SH-SY5Y (cell line): ENCODE measurements around the gene MTX3.

Source experiments
- GATA2 ChIP-seq: IDR thresholded peaks from 2 replicates; pipeline ENCODE4 v1.6.1; 2011; ENCODE audit warnings: mild to moderate bottlenecking, low read depth, low read length
- GATA3 ChIP-seq: IDR thresholded peaks from 2 replicates; pipeline ENCODE4 v1.6.1; 2011; ENCODE audit warnings: low read depth, mild to moderate bottlenecking, low read length, moderate library complexity

DNA sequence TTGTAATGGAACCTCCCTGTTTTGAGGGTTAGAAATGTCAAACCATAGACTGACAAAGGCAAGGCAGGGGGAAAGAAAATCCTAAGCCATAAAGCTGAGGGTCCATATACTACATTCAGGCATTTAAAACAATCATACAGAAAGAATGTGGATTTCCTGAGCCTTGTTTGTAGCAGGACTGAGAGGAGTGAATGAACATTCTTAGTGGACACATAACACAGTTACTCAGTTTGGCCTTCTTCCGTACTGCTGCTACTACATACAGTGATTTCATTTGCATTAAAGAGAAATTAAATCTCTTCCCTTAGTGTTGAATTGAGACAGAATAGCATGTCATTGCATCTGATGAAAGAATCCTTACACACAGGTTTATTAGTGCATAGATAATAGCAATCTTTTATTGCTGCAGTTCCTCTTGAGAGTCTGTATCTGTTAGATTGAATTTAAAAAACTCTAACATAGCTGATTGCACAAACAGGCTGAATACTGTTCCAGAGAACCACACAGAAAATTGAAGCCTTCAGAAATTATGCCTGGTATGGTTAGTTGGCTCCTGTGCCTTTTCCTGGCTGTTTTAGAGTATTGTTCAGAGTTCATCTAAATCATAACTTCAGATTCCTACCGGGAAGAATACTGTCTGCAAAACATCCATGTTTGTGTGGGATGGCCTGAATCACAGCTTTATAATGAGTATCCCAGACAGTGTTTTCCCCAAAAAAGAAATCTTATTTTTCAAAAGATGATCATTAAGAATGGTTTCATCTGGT lies 2.0 kb upstream of the MTX3 start:
- TF ChIP-seq GATA2 = no peak
- TF ChIP-seq GATA3 = no peak
